Measurements from ENCODE around the gene PPP6R2.
"Not testable (repeated sequence)": the region's sequence is repeated elsewhere in the genome, so short reads cannot be mapped to it uniquely, and the experiment has no call there.

PPP6R2 gene

DNA sequence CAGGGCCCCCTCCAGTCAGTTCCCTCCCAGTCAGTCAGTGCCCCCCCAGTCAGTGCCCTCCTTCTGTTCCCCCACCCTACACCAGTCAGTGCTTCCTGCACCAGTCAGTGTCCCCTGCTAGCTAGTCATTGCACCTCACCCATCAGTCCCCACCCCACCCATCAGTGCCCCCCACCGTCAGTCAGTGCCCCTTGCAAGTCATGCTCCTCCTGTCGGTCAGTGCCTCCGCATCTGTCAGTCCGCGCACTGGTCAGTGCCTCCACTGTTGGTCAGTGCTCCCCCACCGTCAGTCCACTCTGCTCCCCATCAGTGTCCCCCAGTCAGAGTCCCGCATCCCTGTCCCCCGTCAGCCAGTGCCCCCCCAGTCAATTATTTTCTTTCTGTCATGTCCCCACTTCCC lies 3.3 kb downstream of the PPP6R2 start:
- no peak for DNase-seq

DNA sequence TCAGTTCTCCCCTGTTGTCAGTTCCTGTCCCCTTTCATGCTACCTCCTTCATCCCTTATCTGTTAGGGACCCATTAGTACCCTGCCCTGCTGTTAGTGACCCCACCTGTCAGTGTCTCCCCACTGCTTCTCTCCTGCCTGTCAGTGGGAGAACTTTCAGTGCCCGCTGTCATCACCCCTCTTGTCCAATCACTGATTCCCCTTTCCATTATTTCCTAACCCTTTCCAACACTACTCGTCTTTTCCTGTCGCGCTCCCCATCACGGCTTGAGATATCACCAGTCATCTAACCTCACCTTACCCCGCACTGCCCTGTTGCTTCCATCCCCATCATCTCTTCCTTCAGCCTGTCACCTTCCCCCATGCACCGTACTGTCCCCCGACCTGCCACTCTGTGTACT lies 4.0 kb downstream of the PPP6R2 start:
- no peak for DNase-seq

DNA sequence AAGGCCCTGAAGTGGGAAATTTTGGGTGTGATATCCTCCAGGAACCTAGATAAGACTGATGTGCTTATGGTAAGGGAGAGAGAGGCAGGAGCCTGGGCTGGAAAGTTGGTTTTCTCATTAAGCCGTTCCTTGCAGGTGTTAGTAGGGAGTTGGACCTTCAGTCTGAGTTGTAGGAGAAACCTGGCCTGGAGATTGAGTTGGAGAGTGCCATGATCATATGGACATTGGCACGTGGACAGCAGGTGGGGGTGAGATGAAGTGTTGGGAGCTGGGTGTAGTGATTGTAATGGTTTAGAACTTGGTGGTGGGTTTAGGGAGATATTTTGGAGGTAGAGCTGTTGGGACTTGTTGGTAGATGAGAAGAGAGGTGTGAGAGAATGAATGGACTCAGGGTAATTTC lies 4.9 kb downstream of the PPP6R2 start:
- no peak for DNase-seq

- DNase-seq, result no peak
Measured at GRCh38 chr22:50356186-50356585, 13.1 kb downstream of the PPP6R2 start.

- no peak for DNase-seq
Measured at GRCh38 chr22:50357222-50357621, 14.1 kb downstream of the PPP6R2 start.

DNA sequence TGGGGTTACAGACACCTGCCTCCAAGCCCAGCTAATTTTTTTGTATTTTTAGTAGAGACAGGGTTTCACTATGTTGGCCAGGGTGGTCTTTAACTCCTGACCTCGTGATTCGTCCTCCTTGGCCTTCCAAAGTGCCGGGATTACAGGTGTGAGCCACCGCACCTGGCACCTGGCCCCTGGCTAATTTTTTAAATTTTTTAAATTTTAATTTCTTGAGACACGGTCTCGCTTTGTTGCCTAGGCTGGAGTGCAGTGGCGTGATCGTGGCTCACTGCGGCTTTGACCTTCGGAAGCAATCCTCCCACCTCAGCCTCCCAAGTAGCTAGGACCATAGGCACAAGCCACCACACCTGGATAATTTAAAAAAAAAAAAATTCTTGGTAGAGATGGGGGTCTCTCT lies 14.6 kb downstream of the PPP6R2 start:
- no peak for DNase-seq

- no peak for DNase-seq
Measured at GRCh38 chr22:50360578-50360977, 17.5 kb downstream of the PPP6R2 start.

DNA sequence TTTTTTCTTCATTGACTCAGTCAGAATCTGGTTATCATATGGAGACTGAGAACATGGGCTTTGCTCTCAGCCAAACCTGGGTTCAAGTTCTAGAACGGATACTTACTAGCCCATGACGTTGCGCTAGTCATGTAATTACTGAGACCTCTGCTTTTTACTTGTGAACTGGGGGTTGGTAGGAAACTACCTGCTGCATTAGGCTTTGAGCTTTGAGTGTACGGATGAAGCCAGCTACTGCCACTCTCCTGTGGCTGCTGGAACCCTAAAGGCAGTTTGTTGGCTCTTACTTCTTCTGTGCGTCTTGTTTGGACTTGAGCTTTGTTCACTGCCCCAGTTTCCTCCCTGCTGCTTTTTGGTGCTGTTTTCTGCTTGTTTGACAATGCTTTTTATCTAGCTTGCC lies 18.1 kb downstream of the PPP6R2 start:
- no peak for DNase-seq

DNA sequence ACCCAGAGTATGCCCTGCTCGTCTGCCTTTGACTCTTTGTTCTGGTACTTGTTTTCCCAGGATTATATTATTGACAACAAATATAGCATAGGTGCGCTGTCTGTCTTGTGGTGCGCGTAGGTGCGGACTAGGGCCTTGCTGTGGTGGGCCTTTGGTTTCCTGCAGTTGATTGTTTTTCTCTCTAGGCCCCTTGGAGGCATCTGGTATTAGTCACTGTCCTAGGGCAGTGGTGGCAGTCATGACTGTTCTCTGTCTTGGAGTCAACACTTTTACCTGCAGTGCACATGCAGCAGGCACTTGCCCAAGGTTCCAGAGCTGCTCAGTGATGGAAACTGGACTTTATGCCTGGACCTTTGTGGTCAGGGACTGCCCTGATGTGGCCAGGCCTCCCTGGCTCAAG lies 18.6 kb downstream of the PPP6R2 start:
- DNase-seq, result no peak

DNA sequence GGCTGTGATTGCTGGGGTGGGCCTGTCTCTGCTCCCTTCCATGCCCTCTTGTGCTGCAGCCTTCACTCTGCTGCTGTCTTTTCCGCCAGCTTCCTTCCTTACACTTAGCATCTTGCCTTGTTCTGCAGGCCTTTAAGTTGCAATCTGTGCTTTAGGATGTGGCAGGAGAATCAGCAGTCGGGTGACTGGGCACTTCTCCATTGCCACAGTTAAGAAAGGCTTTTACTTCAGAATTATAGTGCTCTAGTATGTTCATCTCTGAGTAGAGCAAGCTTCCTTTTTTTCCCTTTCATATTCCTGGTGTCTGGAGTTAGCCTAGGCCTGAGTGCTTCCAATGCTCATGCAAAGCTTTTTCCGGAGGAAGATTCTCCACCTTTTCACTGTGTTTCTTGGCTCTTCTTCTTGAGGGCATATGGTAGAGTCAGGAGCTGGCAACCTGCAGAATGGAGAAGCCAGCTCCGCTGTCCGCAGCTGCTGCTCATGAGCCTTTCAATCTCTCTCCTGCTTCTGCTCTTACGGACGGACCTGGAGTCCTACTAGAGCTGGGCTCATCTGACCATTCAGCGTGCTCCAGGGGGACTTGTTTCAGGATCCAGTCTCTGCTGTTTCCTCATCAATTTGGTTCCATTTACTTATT lies 20.2 kb downstream of the PPP6R2 start:
- DNase-seq, result no peak

GRCh38 chr22:50363803-50364194 lies 20.7 kb downstream of the PPP6R2 start:
- DNase-seq, result not testable (repeated sequence)

DNA sequence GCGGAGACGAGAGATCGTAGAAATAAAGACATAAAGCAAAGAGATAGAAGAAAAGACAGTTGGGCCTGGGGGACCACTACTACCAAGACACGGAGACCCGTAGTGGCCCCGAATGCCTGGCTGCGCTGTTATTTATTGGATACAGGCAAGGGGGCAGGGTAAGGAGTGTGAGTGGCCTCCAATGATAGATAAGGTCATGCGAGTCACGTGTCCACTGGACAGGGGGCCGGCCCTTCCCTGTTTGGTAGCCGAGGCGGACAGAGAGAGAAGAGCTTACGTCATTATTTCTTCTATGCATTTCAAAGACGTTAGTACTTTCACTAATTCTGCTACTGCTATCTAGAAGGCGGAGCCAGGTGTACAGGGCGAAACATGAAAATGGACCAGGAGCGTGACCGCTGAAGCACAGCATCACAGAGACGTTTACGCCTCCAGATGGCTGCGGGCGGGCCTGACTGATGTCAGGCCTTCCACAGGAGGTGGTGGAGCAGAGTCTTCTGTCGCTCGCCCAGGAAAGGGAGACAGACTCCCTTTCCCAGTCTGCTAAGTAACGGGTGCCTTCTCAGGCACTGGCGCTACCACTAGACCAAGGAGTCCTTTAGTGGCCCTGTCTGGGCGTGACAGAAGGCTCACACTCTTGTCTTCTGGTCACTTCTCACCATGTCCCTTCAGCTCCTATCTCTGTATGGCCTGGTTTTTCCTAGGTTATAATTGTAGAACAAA lies 24.8 kb downstream of the PPP6R2 start:
- DNase-seq, result no peak

- DNase-seq, result no peak
Measured at GRCh38 chr22:50371101-50371648, 28.0 kb downstream of the PPP6R2 start.

DNA sequence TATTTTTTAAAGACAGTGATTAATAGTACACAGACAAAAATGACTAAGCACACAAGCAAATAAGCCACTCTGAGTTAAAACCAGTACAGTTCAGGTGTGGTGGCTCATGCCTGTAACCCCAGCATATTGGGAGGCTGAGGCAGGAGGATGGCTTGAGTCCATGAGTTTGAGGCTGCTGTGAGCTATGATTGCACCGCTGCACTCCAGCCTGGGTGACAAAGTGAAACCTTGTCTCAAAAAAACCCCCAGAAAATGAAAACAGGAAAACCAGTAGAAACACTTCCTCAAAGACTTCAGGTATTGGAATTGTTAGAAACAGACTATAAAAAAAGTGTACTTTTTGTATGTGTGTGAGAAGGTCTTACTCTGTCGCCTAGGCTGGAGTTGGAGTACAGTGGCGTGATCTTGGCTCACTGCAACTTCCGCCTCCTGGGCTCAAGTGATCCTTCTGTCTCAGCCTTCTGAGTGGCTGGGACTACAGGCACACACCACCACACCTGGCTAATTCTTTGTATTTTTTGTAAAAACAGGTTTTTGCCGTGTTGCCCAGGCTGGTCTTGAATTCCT lies 33.0 kb downstream of the PPP6R2 start:
- no peak for DNase-seq

DNA sequence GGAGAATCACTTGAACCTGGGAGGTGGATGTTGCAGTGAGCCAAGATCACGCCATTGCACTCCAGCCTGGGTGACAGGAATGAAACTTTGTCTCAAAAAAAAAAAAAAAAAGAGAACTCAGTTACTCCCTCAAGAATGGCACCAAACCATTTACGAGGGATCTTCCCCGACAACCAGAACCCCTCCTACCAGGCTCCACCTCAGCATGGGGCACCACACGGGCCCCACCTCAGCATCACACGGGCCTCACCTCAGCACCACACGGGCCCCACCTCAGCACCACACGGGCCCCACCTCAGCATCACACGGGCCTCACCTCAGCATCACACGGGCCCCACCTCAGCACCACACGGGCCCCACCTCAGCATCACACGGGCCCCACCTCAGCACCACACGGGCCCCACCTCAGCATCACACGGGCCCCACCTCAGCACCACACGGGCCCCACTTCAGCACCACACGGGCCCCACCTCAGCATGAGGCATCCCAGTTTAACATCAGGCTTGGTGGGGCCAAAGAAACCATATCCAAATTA lies 38.0 kb downstream of the PPP6R2 start:
- DNase-seq, result not testable (repeated sequence)

- DNase-seq, result no peak
Measured at GRCh38 chr22:50396751-50397370, 53.7 kb downstream of the PPP6R2 start.

DNA sequence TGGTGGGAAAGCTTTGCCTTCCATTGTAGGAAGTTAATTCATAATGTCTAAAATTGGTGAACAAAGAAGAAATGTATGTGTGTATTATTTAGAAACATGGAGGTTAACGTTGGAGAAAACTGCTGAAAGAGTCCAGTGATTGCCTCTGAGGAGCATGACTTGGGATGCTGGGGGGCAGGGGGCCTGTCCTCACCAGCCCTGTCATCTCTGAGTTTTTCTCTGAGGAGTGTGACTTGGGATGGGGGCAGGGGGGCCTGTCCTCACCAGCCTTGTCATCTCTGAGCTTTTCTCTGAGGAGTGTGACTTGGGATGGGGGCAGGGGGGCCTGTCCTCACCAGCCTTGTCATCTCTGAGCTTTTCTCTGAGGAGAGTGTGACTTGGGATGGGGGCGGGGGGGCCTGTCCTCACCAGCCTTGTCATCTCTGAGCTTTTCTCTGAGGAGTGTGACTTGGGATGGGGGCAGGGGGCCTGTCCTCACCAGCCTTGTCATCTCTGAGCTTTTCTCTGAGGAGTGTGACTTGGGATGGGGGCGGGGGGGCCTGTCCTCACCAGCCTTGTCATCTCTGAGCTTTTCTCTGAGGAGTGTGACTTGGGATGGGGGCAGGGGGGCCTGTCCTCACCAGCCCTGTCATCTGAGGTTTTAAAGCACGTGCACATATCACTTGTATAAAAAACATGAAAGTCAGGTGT lies 54.4 kb downstream of the PPP6R2 start:
- DNase-seq, result not testable (repeated sequence)

DNA sequence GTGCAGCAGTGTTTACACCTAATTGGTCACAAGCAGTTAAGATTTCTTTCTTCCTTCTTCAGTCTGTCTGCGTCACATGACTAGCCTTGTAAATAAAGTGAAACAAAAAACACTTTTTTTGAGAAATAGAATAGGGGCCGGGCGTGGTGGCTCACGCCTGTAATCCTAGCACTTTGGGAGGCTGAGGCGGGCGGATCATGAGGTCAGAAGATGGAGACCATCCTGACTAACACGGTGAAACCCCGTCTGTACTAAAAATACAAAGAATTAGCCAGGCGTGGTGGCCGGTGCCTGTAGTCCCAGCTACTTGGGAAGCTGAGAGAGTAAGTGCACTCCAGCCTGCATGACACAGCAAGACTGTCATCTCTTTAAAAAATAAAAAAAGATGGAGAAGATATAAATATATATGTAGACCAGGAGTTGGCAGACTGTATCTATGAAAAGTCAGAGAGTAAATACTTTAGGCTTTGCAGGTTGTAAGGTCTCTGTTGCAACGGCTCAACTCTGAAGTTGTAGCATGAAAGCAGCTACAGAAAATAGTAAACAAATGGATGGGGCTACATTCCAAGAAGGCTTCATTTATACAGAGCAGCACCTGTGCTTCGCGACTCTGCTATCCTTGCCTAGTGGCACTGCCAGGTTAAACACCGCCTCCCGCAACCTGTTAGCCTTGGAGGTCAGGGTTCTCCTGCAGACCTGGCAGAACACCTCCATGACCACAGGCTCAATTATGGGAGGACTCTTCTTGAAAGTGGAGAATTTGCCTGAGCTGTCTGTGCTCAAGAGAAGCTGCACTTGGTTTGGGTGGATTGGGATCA lies 55.9 kb downstream of the PPP6R2 start:
- no peak for DNase-seq

DNA sequence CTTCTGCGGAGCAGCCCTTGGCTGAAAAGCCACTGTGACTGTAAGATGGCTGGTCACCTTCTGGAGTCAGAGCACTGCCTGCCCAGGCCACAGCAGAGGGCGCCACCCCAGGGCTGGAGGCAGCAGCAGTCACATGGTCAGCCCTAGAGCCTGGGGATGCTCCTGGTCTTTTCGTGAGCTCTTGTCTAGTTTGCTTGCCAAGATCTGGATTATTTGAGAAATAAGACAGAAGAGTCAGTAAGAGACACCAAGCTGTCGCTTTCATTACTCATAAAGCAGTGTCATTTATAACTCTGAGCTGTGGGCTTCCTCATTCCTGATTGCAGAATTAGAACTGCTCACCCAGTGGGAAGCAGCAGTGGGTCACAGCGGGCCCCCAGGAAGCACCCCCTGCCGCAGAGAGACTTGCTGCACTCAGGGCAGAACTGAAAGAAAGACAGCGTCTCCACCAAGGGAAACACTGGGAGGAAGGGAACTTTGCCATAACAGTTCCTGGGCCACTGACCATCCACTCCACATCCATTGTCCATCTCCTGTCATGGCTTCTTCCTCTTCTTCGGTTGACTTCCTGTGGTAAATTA lies 56.7 kb downstream of the PPP6R2 start:
- no peak for DNase-seq

GRCh38 chr22:50400406-50400805 lies 57.3 kb downstream of the PPP6R2 start:
- DNase-seq, result no peak

- DNase-seq, result no peak
Measured at GRCh38 chr22:50400931-50401330, 57.8 kb downstream of the PPP6R2 start.

DNA sequence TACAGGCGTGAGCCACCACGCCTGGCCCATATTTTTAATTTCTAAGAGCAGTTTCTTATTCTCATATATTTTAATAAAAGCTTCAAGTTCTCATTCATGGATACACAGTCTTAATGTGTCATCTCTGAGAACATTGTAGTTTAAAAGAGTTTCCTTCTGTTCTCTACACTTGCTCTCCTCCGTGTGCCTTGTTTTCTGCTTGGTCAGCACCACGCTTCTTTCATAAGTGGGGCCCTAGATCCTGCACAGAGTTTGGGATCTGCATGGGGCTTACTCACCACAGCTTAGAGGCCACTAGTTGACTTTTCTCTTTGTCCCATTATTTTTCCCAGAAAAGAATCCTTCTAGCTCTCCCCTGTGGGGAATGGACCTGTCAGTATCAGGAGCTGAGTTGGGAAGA lies 58.8 kb downstream of the PPP6R2 start:
- no peak for DNase-seq

All from activated CD4-positive, CD25-positive, alpha-beta regulatory T cell (primary cell).